GM12892 (cell line): Measurements from ENCODE around the gene MAPK6.

ENCODE experiments used
- POLR2A ChIP-seq: IDR thresholded peaks from 2 replicates; pipeline ENCODE4 v1.6.1; 2011; ENCODE audit warnings: low read depth, low read length, control low read depth
- POLR2AphosphoS5 ChIP-seq: IDR thresholded peaks from 2 replicates; pipeline ENCODE4 v1.6.1; 2011; ENCODE audit warnings: low read depth, low read length, control low read depth

DNA sequence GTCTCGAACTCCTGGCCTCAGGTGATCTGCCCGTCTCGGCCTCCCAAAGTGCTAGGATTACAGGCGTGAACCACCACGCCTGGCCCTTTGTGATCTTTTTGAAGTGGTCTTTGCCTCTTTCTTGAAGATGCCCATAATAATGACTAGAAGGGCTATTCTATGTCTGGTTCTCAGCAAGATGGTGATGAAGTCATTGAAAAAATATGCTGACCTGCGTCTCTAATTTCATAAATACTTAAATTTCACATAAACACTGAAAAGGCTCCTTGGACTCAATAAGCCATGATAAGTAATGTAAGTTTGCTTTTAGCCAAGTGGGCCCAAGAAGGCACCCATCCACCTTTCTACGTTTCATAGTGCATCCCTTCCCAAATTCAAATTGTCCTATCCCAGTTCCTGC is 775 bp upstream of the MAPK6 start:
- TF ChIP-seq POLR2AphosphoS5 = no peak
- no peak for TF ChIP-seq POLR2A
